ENCODE data around the gene TMTC3.
"Not testable (repeated sequence)": the region's sequence is repeated elsewhere in the genome, so short reads cannot be mapped to it uniquely, and the experiment has no call there.

TMTC3 gene

GRCh38 chr12:88141774-88142609, at the start of gene TMTC3, which contains the start of gene CEP290:
Gene TMTC3 (plus strand): TSS chr12:88142307. CDS start chr12:88148316, 6,009 bp downstream.
Gene CEP290 (minus strand): TSS chr12:88142088. CDS start chr12:88141307, 781 bp downstream.
- peak; percentile 85 for DNase-seq (ENCODE audit: low spot score)

GRCh38 chr12:88092771-88093170, 49.3 kb upstream of the TMTC3 start:
- no peak for DNase-seq (ENCODE audit: low spot score)

GRCh38 chr12:88093573-88093972, 48.5 kb upstream of the TMTC3 start:
- DNase-seq (ENCODE audit: low spot score) = no peak

- no peak for DNase-seq (ENCODE audit: low spot score)
These were observed 34.1 kb upstream of the TMTC3 start for GRCh38 chr12:88108021-88108420.

GRCh38 chr12:88111074-88111652, 30.9 kb upstream of the TMTC3 start:
- peak; percentile 10 for DNase-seq (ENCODE audit: low spot score)

GRCh38 chr12:88113871-88114270, 28.2 kb upstream of the TMTC3 start:
- no peak for DNase-seq (ENCODE audit: low spot score)

- no peak for DNase-seq (ENCODE audit: low spot score)
These were observed 19.4 kb upstream of the TMTC3 start for GRCh38 chr12:88122666-88123065.

GRCh38 chr12:88127099-88127498, 15.0 kb upstream of the TMTC3 start:
- DNase-seq (ENCODE audit: low spot score) = no peak

GRCh38 chr12:88127855-88128254, 14.3 kb upstream of the TMTC3 start:
- no peak for DNase-seq (ENCODE audit: low spot score)

GRCh38 chr12:88132392-88132791, 9.7 kb upstream of the TMTC3 start:
- no peak for DNase-seq (ENCODE audit: low spot score)

- not testable (repeated sequence) for DNase-seq (ENCODE audit: low spot score)
These were observed 8.9 kb upstream of the TMTC3 start for GRCh38 chr12:88133181-88133580.

- not testable (repeated sequence) for DNase-seq (ENCODE audit: low spot score)
These were observed 2.4 kb upstream of the TMTC3 start for GRCh38 chr12:88139711-88140110.

- no peak for DNase-seq (ENCODE audit: low spot score)
These were observed 708 bp upstream of the TMTC3 start for GRCh38 chr12:88141425-88141773.

GRCh38 chr12:88142610-88142991, 494 bp downstream of the TMTC3 start:
- DNase-seq (ENCODE audit: low spot score) = no peak

GRCh38 chr12:88144037-88144436, 1.9 kb downstream of the TMTC3 start:
- no peak for DNase-seq (ENCODE audit: low spot score)

- DNase-seq (ENCODE audit: low spot score) = no peak
These were observed 2.7 kb downstream of the TMTC3 start for GRCh38 chr12:88144546-88145468.

- DNase-seq (ENCODE audit: low spot score) = no peak
These were observed 3.7 kb downstream of the TMTC3 start for GRCh38 chr12:88145567-88146505.

GRCh38 chr12:88150063-88150462, 8.0 kb downstream of the TMTC3 start:
- no peak for DNase-seq (ENCODE audit: low spot score)

- DNase-seq (ENCODE audit: low spot score) = peak; percentile 11
These were observed 11.9 kb downstream of the TMTC3 start for GRCh38 chr12:88153959-88154358.

- DNase-seq (ENCODE audit: low spot score) = no peak
These were observed 14.1 kb downstream of the TMTC3 start for GRCh38 chr12:88156075-88156654.

- no peak for DNase-seq (ENCODE audit: low spot score)
These were observed 21.3 kb downstream of the TMTC3 start for GRCh38 chr12:88163371-88163770.
